T-helper 2 cell treated with Interferon-gamma antibody and Interleukin-4, amounts not matched to agents 5 μg/mL and 100 μg/mL, for 36 hours (primary cell): ENCODE data around the gene PLCH1.

ENCODE experiments used
- DNase-seq: peaks from one replicate; pipeline ENCODE4 v3.0.0; 2021; ENCODE audit warnings: low spot score
- H3K27ac Mint-ChIP-seq: one replicate; pipeline ENCODE4 v1.8.0; 2021; ENCODE audit warnings: mild to moderate bottlenecking, mixed read lengths
- H3K27me3 Mint-ChIP-seq: one replicate; pipeline ENCODE4 v1.8.0; 2021; ENCODE audit warnings: low read depth, mixed read lengths
- H3K36me3 Mint-ChIP-seq: one replicate; pipeline ENCODE4 v1.8.0; 2021; ENCODE audit warnings: low read depth, mixed read lengths
- H3K4me1 Mint-ChIP-seq: one replicate; pipeline ENCODE4 v1.8.0; 2021; ENCODE audit warnings: low read depth, mixed read lengths
- H3K4me3 Mint-ChIP-seq: one replicate; pipeline ENCODE4 v1.8.0; 2022; ENCODE audit warnings: mild to moderate bottlenecking, moderate library complexity, mixed read lengths
- H3K9me3 Mint-ChIP-seq: one replicate; pipeline ENCODE4 v1.8.0; 2021; ENCODE audit warnings: mixed read lengths

The PLCH1 gene

GRCh38 chr3:155753038-155753639 lies 8.3 kb upstream of the PLCH1 start:
- no peak for DNase-seq
- Mint-ChIP-seq H3K27me3 (peaks cover 7% of the 10 kb centered on the region), H3K27ac (no peak overlapping the region)

GRCh38 chr3:155748611-155749365 lies 3.9 kb upstream of the PLCH1 start:
- H3K36me3 Mint-ChIP-seq: no peaks in the 10 kb centered on the region
- H3K4me1 Mint-ChIP-seq: peaks cover 14% of the 10 kb centered on the region
- no peak for DNase-seq
- no peak overlapping the region for H3K27ac Mint-ChIP-seq
- no peaks in the 10 kb centered on the region for H3K9me3 Mint-ChIP-seq
- H3K27me3 Mint-ChIP-seq: peaks cover 49% of the 10 kb centered on the region
- H3K4me3 Mint-ChIP-seq: no peak overlapping the region

More at GRCh38 chr3:155753038-155753639, 8.3 kb upstream of the PLCH1 start:
- no peaks in the 10 kb centered on the region for H3K4me1 Mint-ChIP-seq
- no peak overlapping the region for H3K4me3 Mint-ChIP-seq
- H3K36me3 Mint-ChIP-seq: no peaks in the 10 kb centered on the region
- no peaks in the 10 kb centered on the region for H3K9me3 Mint-ChIP-seq

DNA sequence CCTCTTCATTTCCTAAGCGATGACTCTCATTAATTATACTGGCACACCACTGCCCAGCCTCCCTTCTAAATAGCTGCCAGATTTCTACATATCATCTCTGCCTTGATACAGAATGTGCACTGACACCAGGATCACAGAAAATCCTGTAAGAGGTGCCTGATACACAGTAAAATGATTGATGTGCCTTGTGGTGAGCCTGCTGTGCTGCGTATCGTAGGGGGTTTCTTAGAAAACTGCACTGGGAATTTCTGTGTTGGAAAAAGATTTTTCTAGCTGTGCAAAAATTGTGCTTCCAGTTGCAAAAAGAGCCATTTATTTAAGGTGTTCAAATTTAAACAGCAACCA lies 3.0 kb upstream of the PLCH1 start:
- Mint-ChIP-seq H3K27me3 (peaks cover 57% of the 10 kb centered on the region), H3K4me3 (no peak overlapping the region), H3K9me3 (no peaks in the 10 kb centered on the region), H3K27ac (no peak overlapping the region), H3K36me3 (no peaks in the 10 kb centered on the region), H3K4me1 (peaks cover 14% of the 10 kb centered on the region)
- DNase-seq: no peak

- H3K9me3 Mint-ChIP-seq: no peaks in the 10 kb centered on the region
- peaks cover 14% of the 10 kb centered on the region for H3K4me1 Mint-ChIP-seq
- H3K27me3 Mint-ChIP-seq: peaks cover 62% of the 10 kb centered on the region
- H3K36me3 Mint-ChIP-seq: no peaks in the 10 kb centered on the region
- H3K4me3 Mint-ChIP-seq: no peak overlapping the region
- DNase-seq: no peak
- H3K27ac Mint-ChIP-seq: no peak overlapping the region
These were observed 2.5 kb upstream of the PLCH1 start for GRCh38 chr3:155747286-155747945.

GRCh38 chr3:155746703-155747102 lies 1.8 kb upstream of the PLCH1 start:
- DNase-seq: no peak
- no peaks in the 10 kb centered on the region for H3K9me3 Mint-ChIP-seq
- H3K4me1 Mint-ChIP-seq: peaks cover 14% of the 10 kb centered on the region
- H3K27me3 Mint-ChIP-seq: peaks cover 65% of the 10 kb centered on the region
- no peaks in the 10 kb centered on the region for H3K36me3 Mint-ChIP-seq
- no peak overlapping the region for H3K4me3 Mint-ChIP-seq
- H3K27ac Mint-ChIP-seq: no peak overlapping the region

- Mint-ChIP-seq H3K4me1 (peaks cover 14% of the 10 kb centered on the region), H3K4me3 (peak overlapping the region; percentile 40), H3K27ac (no peak overlapping the region), H3K9me3 (no peaks in the 10 kb centered on the region), H3K27me3 (peaks cover 69% of the 10 kb centered on the region), H3K36me3 (no peaks in the 10 kb centered on the region)
- DNase-seq: no peak
These were observed 1.1 kb upstream of the PLCH1 start for GRCh38 chr3:155745795-155746550.

DNA sequence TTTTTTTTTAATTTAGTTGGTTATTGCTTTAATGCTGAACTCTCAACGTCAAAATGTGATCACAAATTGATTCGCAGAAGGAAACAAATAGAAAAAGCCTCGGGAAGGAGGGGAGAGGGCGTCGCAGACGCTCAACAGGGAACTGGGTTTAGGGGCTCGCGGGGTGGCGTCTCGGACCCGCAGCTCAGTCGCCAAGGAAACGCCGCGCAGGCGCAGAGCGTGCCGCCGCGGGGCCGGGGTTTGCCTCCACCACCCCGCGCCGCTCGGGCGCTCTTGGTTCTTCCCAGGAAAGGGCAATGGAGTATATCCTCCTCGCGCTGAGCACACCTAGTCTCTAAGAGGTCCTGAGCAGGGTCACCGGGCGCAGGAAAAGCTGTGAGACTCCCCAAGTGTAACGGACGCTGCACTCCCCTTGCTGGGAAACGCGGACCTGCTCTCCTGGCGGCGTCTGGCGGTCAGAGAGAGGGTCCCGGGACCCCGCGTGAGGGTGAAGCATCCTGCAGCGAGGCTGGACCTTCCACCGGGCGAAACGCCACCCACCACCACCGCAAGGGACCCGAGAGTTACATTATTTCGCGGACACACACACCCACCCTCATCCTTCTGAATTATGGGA lies 753 bp downstream of the PLCH1 start:
- DNase-seq: peak; percentile 16
- Mint-ChIP-seq H3K27me3 (peaks cover 84% of the 10 kb centered on the region), H3K4me3 (peak overlapping the region; percentile 84), H3K36me3 (no peaks in the 10 kb centered on the region), H3K4me1 (peaks cover 14% of the 10 kb centered on the region), H3K9me3 (no peaks in the 10 kb centered on the region), H3K27ac (no peak overlapping the region)

DNA sequence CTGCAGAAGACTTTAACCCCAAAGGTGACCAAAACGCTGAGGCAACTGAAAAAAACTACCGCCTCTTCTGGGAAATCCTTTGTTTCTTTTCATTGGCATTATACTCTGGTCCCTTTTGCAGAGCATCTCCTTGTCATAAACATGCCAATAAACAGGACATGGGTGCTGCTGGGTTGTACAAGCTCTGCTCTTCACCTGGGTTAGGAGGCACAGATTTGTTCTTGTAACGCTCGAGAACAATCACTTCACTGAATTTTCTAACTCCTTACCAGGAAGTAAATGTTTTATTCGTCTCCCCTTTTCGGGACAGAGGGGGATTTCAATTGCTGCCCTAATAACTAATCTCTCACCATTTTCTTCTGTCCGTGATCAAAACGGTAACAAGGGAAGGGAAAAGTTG lies 1.3 kb downstream of the PLCH1 start:
- peaks cover 82% of the 10 kb centered on the region for H3K27me3 Mint-ChIP-seq
- H3K4me3 Mint-ChIP-seq: peak overlapping the region; percentile 84
- no peaks in the 10 kb centered on the region for H3K9me3 Mint-ChIP-seq
- peaks cover 14% of the 10 kb centered on the region for H3K4me1 Mint-ChIP-seq
- no peaks in the 10 kb centered on the region for H3K36me3 Mint-ChIP-seq
- DNase-seq: no peak
- H3K27ac Mint-ChIP-seq: no peak overlapping the region

- Mint-ChIP-seq H3K36me3 (no peaks in the 10 kb centered on the region), H3K4me3 (no peak overlapping the region)
These were observed 2.4 kb downstream of the PLCH1 start for GRCh38 chr3:155742349-155742965.

DNA sequence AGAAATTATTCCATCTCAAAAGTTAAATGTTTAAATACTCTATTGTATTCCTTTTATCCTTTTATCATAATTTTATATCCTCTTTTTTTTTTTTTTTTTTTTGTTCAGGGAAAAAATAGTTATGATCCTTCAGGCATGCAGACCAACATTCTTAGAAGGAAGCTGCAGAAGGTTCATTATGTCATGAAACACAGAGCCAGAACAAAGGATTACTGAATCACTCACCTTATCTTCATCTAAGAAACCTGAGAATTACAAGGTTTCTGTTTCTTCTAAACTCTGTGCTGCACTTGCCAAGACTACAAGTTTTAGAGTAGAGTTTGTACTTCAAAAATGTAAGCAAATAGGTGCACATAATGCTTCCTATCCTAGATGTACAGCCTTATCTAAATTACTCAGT lies 3.3 kb downstream of the PLCH1 start:
- H3K4me3 Mint-ChIP-seq: no peak overlapping the region
- no peak for DNase-seq
- no peak overlapping the region for H3K27ac Mint-ChIP-seq
- H3K4me1 Mint-ChIP-seq: peaks cover 18% of the 10 kb centered on the region
- H3K9me3 Mint-ChIP-seq: no peaks in the 10 kb centered on the region
- no peaks in the 10 kb centered on the region for H3K36me3 Mint-ChIP-seq
- H3K27me3 Mint-ChIP-seq: peaks cover 76% of the 10 kb centered on the region

More at GRCh38 chr3:155742349-155742965, 2.4 kb downstream of the PLCH1 start:
- H3K4me1 Mint-ChIP-seq: peaks cover 18% of the 10 kb centered on the region
- H3K27me3 Mint-ChIP-seq: peaks cover 81% of the 10 kb centered on the region
- no peaks in the 10 kb centered on the region for H3K9me3 Mint-ChIP-seq
- H3K27ac Mint-ChIP-seq: no peak overlapping the region
- DNase-seq: no peak

GRCh38 chr3:155741101-155741500 lies 3.8 kb downstream of the PLCH1 start:
- Mint-ChIP-seq H3K4me1 (peaks cover 18% of the 10 kb centered on the region), H3K27ac (no peak overlapping the region), H3K27me3 (peaks cover 71% of the 10 kb centered on the region), H3K9me3 (no peaks in the 10 kb centered on the region), H3K4me3 (no peak overlapping the region), H3K36me3 (no peaks in the 10 kb centered on the region)
- DNase-seq: no peak

GRCh38 chr3:155739154-155739553 lies 5.7 kb downstream of the PLCH1 start:
- H3K27me3 Mint-ChIP-seq: peaks cover 54% of the 10 kb centered on the region
- DNase-seq: no peak
- no peak overlapping the region for H3K27ac Mint-ChIP-seq
- H3K4me1 Mint-ChIP-seq: peaks cover 4% of the 10 kb centered on the region
- H3K36me3 Mint-ChIP-seq: no peaks in the 10 kb centered on the region
- H3K4me3 Mint-ChIP-seq: no peak overlapping the region
- no peaks in the 10 kb centered on the region for H3K9me3 Mint-ChIP-seq

- Mint-ChIP-seq H3K36me3 (no peaks in the 10 kb centered on the region), H3K9me3 (no peaks in the 10 kb centered on the region), H3K27me3 (peaks cover 50% of the 10 kb centered on the region), H3K4me3 (no peak overlapping the region), H3K4me1 (peaks cover 4% of the 10 kb centered on the region), H3K27ac (no peak overlapping the region)
- no peak for DNase-seq
These were observed 6.2 kb downstream of the PLCH1 start for GRCh38 chr3:155738580-155739076.
